Sciatic nerve (tissue), 2 donors: ENCODE results near the gene CFAP20DC. TPM values are rescaled to one million over a fixed set of nuclear protein-coding genes. Genes with fewer than 3 reads are reported as not detected.

ENCODE experiments used
- ATAC-seq: fragments of 200-7000 bp; cut with Tn5 transposase; one replicate; pipeline ENCODE4 v1.9.1; 2020; ENCODE audit warnings: mild to moderate bottlenecking, moderate library complexity
- DNase-seq: peaks from one replicate; pipeline ENCODE4 v3.0.0-alpha.2; 2020; ENCODE audit warnings: low spot score
- intact Hi-C: fragments of 100-400 bp; cut with DNase I; formaldehyde crosslinking; loops from one replicate; pipeline ENCODE4 v1.14.2; 2022
- total RNA-seq: library from RNA; stranded (reverse); fragmentation: NEBNext Ultra II Directional; extraction: Animal tissue kit (Norgen Biotek cat#: 25700); gene quantifications from one replicate; pipeline ENCODE4 v1.2.1, GENCODE V29; 2021
- donor health status: DM: no; HTN: no; CAD: no.
- donor health status: DM: no; HTN: no; CAD: no.

CFAP20DC gene
- total RNA-seq, 1 donor from 2014 or later: 0.49 TPM

DNA sequence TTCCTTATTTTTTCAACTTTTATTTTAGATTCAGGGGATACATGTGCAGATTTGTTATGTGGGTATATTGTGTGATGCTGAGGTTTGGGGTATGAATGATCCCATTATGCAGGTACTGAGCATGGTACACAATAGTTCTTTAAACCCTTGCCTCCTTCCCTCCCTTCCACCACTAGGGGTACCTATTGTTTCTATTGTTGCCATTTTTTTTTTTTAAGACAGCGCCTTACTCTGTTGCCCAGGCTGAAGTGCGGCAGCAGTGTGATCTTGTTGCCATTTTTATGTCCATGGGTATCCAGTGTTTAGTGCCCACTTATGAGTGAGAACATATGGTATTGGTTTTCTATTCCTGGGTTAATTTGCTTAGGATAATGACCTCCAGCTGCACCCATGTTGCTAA is 266.0 kb downstream of the CFAP20DC start:
- intact Hi-C loops: no loop called here
- ATAC-seq (no peak), DNase-seq (no peak)

DNA sequence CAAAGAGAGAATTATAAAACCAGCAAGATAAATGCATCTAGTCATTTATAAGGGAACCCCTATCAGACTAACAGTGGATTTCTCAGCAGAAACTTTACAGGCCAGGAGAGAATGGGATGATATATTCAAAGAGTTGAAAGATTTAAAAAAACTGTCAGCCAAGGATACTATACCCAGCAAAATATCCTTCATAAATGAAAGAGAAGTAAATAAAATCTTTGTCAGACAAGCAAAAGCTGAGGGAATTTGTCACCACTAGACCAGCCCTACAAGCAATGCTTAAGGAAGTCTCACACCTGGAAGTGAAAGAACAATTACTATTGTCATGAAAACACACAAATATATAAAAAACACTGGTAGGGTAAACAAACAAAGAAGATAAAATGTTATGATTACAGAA is 269.9 kb downstream of the CFAP20DC start:
- DNase-seq: no peak
- intact Hi-C loops: no loop called here
- ATAC-seq: no peak

DNA sequence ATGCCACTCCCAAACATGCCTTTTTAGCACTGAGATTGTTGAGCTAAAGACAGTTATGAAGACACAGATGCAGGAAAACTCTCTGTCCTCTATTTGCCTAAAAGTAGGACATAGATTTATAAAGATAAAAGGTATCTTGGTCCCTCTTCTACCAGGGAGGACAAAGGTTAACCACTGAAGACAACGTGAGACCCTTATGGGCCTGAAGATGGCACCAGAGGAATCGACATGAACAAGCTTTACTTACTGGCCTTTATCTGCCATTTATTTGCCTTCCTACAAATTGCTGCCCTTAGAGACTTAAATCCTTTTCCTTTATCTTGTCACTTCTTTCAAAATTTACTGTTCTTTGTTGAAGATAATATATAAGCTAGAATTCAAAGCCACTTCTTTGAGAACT is 273.6 kb downstream of the CFAP20DC start:
- no peak for DNase-seq
- intact Hi-C loops: no loop called here
- ATAC-seq: no peak

DNA sequence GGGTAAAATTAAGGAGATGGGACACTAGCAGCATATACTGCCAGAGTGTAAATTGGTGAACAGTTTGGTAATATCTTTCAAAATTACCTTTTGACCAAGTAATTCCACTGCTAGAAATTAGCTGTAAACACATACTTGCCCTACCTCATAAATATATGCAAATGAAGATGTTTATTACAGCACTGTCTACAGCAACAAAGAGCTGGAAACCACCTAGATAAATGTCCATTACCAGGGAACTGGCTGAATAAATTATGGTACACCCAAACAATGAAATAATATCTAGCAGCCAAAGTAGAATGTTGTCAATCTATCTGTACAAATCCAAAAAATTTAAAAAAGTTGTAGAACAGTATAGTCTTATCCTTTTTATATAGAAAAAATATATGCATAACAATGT is 277.4 kb downstream of the CFAP20DC start:
- ATAC-seq (no peak), DNase-seq (no peak)
- intact Hi-C loops: no loop called here

DNA sequence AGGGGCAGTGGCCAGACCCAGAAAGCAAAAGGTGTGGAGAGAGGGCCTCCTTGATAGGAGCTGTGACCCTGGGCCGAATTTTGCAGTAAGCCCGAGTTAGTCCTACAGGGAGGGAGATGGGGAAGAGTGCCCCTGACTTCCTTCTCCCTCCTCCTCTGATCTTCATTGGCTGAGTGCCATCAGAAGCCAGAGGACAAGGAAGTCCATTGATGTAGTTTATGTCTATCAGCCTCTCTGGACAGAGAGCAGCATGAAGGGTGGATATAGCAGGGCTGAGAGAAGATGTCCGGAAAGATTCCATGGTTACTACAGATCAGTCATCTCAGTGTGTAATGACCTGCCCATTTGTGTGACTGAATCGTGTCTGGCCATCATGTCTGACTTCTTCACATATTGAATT is 280.8 kb downstream of the CFAP20DC start:
- intact Hi-C loops: no loop called here
- DNase-seq (no peak), ATAC-seq (no peak)

DNA sequence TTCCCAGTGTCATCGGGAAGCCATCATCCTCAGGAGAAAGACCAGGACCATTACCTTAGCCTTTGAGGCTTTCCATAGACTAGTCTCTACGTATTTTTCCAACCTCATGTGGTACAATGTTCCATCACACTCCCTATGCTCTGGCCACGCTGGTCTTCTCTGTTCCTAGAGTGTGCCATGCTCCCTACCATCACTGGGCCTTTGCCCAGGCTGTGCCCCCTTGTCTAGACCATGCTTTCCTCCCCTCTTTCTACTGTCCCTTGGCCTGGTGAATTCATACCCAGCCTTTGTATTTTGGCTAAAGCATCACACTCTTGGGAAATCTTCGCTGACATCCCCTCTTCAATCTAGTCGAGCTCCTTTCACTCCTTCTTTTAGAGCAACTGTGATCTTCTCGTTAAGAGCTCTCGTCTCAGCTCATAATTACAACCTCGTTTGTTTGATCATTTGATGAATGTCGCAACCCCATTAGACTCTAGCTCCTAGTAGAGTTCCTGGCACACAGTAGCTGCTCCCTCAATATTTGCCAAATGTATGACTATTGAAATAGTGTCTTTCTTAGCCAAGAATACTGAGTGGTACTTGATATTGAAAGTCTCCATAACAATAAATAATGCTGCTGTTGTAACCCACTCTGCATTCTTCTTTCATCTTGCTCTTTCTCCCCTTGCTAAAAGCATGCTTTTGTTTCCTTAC is 283.1 kb downstream of the CFAP20DC start:
- intact Hi-C loops: no loop called here
- DNase-seq: no peak
- no peak for ATAC-seq

DNA sequence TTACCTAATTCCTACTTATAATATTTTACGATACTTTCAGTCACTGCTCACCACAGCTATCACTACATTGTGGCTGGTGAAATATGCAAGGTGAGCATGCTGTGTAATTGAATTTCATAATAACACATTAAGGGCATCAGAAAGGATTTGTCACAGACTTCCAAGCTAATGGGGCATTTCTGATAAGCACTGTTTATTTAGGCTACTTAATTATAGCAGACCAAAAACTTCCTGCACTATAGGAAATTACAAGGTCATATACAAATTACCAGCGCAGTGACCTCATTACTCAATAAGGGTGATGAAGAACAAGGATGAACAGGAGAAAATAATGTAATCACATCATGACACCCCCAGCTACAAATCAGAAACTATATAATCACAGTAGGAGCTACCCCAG is 294.7 kb downstream of the CFAP20DC start:
- ATAC-seq (no peak), DNase-seq (no peak)
- intact Hi-C loops: no loop called here

DNA sequence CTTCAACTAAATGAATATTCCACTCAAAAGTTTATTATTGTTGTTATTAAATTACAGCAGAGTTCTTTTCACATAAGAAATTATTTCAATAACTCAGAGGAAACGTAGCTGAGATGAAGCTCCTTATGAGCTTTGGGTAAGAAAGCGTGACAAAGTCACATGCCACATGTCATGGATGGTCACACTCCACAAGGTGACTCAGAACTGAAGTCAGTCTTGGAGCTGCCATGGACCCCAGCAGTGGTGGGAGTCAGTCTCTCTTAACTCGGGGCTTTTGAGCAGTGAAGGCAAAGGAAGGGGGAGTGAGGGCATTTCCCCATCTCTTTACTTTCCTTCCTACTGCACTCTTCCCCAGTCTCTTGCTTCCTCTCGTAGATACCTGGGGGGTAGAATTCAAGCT is 295.8 kb downstream of the CFAP20DC start:
- no peak for ATAC-seq
- intact Hi-C loops: loop anchor here (5.0 kb wide), 1 partner anchor 382 kb away; no protein-coding TSS in a partner anchor

DNA sequence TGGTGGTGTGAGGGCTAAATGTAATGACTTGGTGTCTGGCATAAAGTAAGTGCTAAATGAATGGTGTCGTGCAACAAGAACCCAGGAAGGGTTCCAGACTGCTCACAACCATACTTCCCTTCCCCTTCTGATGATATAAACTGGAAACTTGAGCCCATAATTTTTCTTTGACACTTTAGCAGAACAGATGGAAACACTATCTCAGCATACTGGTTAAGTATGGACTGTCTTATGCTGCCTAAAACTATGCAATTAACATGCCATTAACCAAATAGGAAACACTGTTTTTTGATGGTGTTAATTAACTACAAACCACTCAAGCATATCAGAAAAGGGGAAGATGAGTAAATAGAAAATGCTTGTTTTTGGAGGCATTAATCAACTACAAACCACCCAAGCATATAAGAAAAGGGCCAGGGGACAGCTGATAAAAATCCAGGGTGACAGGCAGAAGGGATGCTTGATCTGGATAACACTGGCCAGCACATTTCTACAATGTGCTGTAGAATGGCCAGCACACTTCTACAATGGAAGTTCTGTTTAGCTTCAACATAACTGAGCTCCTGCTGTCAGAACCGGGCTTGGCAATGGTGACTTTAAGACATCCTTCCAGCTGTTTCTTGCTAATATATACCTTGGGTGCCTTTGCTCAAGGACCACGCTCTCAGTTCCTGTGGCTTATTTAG is 297.8 kb downstream of the CFAP20DC start:
- intact Hi-C loops: loop anchor here (5.0 kb wide), 1 partner anchor 380 kb away; no protein-coding TSS in a partner anchor
- no peak for DNase-seq
- ATAC-seq: no peak

More for the DNA sequence above, 295.8 kb downstream of the CFAP20DC start:
- no peak for DNase-seq

DNA sequence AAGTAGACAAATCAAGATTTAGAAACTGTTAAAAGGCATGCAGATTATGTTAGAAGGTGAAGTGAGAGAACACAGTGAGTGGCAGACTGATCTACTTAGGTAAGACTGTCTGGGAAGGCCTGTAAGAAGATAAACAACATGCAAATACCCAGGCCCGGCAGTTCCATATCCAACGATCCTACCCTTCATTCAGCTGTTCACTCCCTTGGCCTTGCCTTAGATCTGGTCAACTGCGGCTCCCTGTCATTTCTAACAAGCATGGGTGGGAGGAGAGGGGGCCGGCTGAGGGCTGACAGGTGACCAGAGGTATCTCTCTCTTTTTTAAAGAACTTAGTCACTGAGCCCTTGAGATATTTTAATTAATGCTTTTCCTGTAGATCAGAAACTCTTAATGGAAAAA is 298.6 kb downstream of the CFAP20DC start:
- intact Hi-C loops: loop anchor here (5.0 kb wide), 1 partner anchor 379 kb away; no protein-coding TSS in a partner anchor
- DNase-seq: no peak
- no peak for ATAC-seq

DNA sequence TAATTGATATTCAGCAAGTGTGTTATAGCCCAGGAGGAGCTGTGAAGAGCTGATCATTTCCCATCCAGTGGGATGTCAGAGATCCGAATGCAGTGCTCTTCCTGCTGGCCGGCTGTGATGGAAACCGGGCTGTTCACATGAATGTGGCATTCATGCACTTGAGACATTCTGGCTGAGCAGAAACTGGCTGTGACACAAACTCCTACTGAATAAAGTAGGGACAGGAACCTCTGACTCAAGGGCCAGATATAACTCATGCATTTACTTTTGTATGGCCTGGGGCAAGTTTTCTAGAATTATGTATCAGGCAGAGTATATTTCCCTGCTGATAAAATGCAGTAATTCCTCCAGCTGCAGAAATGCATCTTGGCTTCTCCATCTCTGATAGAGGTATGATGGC is 299.9 kb downstream of the CFAP20DC start:
- DNase-seq (no peak), ATAC-seq (no peak)
- intact Hi-C loops: loop anchor here (5.0 kb wide), 1 partner anchor 378 kb away; no protein-coding TSS in a partner anchor

DNA sequence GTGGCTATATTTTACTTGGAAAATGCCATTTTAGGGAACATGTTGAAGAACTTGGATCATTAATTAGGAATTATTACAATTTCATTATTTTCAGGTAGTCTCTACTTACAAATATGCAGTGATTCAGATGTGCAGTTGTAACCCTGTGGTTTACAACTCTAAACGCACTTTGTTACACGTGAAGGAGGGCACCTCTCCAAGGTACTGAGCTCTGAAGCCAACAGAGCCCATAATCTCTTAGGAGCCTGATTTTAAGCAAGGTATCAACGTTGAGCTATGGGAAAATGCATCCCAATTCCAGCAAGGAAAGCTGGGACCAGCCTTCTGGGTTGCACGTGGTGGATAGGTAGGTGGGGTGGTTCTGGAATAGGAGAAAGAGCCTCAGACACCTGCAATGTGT is 301.8 kb downstream of the CFAP20DC start:
- no peak for DNase-seq
- intact Hi-C loops: no loop called here
- ATAC-seq: no peak

DNA sequence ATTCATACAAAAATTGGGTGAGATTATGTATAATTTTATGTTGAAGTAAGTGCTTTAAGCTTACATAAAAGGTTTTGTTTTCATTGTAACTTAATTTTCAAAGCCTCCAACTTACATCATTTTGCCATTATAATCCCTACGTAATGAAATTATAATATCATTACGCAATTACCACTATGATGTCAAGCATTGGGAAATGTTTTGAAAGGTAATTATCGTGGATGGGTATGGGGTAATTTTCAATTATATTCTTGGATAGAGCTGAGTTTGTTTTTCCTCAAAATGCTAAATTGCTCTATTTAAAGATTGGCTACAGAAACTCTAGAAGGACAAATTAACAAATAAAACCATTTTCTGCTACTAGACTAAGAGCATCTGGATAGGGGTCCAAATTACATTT is 303.1 kb downstream of the CFAP20DC start:
- ATAC-seq (no peak), DNase-seq (no peak)
- intact Hi-C loops: no loop called here

DNA sequence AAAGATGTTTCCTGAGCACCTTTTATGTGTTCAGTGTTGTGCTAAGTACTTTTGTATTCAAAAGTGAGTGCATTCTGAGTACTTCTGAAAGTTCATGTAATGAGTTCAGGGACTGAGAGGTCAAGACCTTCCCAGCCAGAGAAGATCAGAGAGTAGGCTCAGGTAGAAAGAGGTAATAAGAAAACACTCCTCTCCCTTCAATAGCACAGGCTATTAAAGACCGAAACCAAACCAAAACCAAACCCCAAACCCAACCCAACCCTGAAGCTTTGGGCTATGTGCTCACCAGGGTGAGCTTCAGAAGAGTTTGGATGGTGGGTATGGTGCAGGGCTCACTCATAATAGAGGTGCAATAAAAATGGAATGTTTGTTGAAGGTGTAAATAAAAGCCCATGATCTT is 306.5 kb downstream of the CFAP20DC start:
- ATAC-seq: no peak
- intact Hi-C loops: no loop called here
- no peak for DNase-seq

DNA sequence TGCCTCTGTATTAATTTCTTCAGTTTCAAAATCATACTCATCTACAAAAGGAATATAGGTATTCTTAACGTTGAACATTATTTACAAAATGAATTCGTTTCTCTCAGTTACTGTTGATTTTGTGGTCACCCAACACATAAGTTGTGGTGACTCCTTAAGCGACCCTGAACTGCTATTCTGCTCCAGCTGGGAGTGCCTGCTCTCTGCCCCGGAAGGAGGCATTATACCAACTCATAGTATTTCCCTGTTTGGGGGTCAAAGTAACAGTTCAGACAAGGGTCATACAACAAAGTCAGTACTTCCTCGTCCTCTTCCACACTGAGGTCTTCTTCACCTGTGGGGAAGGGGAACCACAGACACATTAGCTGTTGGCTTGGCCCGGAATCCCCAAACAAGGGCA is 307.6 kb downstream of the CFAP20DC start:
- intact Hi-C loops: no loop called here
- no peak for DNase-seq
- ATAC-seq: no peak

DNA sequence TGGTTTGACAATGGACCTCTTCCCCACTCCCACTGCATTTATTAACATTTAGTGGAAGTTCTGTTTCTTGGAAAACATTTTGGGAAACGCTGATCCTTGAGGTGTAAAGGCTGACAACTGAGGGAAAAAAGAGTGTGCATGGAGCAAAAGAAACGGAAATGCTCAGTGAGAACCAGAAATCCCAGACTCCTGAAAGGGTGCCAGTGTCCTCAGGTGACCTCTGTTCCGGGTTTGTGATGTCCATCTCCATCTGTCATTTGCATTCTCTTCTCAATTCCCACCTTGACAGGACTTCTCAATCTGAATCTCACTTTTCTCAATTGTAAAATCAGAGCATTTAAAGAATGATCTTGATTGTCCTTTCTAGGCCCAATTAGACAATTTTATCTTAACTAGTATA is 312.2 kb downstream of the CFAP20DC start:
- intact Hi-C loops: no loop called here
- no peak for ATAC-seq
- DNase-seq: no peak

DNA sequence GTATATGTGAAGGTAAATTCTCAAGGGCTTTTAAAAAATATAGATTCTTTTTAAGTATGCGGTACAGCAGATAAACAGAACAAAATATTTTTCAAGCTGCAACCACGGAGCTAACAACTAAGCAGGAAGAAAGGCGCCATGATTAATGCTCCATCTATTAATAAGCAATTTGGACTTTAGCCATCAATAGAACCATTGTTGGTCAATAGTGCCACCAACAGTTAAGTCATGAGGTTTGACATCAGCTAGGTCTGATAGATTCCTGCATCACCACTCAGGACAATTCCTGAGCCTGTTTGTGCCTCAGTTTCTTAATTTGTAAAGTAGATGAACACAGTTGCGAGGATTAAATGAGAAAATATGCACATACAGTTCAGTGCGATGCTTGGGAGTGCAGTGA is 318.2 kb downstream of the CFAP20DC start:
- DNase-seq (no peak), ATAC-seq (no peak)
- intact Hi-C loops: no loop called here

DNA sequence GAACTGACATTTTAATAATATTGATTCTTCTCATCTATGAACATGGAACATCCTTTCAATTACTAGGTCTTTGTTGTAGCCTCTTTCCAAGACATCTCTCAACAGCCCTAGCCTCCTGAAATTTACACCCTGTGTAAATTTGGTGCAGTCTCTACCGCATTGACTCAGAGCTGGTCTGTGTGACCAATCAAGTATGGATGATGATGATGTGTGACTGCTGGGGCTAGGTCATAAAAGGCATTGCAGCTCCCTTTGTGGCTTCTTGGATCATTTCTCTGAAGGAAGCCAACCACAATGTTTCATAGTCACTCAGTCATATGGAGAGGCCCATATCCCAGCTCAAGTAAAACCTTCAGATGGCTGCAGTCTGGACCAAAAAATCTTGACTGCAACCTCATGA is 321.1 kb downstream of the CFAP20DC start:
- no peak for DNase-seq
- intact Hi-C loops: no loop called here
- ATAC-seq: no peak

DNA sequence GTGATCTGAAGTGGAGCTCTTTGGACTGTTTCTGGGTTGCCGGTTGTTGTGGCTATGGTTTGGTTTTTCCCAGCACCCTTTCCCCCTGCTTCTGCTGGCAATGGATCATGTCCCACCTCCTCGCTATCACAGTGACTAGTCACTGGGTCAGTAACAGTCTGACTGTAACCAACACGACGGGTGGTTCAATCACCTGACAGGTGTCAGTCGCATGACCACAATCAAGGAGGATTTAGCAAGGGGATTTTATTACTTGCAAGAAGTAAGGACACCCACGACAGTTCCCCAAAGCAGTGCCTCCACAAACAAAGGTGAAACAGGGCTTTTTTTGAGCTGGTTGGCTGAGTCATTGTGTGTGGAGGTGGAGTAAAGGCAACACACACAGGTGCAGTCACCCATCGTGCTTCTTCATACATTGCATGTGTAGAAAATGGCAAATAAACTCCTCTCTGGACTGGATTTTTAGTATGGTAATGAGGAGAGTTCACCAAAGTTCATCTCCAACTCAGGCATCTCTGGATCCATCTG is 324.4 kb downstream of the CFAP20DC start:
- no peak for DNase-seq
- intact Hi-C loops: no loop called here
- ATAC-seq: no peak

DNA sequence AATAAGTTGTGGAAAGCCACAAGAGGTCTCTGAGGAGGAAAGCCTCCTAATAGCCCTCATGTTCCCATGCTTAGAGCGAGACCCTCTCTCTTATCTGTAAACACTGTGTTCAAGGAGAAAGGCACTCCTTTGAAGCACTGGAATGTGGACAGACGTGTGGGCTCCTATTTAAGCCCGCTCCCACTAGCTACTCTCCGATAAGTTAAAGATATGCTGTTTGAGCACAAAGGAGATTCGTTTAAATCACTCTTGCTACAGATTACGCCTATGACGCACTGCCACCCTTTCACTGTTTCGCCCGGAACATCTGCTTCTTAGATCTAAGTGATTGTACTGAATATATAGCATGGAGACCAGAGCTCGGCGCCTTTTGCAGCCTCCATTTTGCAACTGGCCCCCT is 325.5 kb downstream of the CFAP20DC start:
- no peak for DNase-seq
- intact Hi-C loops: no loop called here
- no peak for ATAC-seq
